Dermis blood vessel endothelial cell (primary cell): ENCODE data around the gene CFAP74. TPM values are rescaled to one million over a fixed set of nuclear protein-coding genes. Genes with fewer than 3 reads are reported as not detected.

Experiments
- DNase-seq: peaks from one replicate; pipeline ENCODE4 v3.0.0; 2010
- total RNA-seq: library from RNA; depleted of rRNA; stranded (reverse); fragments of >200 nt; gene quantifications from 2 replicates; pipeline ENCODE4 v1.2.3, GENCODE V29; 2014

CFAP74 gene
- total RNA-seq, 1 donor from 2014 or later = not detected

DNA sequence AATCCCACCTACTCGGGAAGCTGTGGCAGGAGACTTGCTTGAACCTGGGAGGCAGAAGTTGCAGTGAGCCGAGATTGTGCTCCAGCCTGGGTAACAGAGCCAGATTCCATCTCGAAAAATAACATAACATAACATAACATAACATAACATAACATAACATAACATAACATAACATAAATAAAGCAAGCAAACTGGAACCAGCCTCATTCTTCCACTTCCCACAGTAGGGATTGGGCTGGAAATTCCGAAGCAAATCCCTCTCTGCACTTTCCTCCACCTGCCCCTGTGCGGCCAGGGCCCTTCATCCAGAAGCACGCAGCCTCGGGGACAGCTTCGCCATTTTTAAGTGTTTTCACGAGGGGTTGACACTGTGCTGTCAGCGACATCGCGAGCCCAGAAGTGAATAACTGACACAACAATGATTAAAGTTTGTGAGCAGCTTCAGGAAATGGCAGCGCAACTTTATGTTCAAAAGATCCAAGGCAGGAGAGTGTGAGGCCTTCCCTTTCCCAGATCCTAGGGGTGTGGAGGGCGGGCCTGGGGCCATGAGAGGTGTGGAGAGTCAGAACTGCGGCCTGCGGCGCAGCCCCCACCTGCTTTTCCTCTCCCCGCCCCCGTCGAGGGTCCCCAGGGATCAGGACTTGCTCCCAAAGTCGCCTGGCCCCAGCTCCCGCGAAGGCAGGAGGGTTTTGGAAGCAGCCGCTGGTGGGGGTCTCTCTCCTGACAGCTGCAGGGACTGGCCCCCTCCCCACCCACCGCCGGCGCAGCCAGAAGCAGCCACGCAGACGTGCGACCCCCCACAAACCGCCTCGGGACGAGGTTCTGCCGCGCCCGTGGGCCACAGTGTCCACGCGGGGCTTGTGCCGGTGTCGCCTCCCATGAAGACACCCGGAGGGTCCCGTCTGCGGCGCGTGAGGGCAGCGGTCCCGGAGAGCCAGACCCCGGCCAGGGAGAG, 14.9 kb upstream of the CFAP74 start:
- DNase-seq = no peak

DNA sequence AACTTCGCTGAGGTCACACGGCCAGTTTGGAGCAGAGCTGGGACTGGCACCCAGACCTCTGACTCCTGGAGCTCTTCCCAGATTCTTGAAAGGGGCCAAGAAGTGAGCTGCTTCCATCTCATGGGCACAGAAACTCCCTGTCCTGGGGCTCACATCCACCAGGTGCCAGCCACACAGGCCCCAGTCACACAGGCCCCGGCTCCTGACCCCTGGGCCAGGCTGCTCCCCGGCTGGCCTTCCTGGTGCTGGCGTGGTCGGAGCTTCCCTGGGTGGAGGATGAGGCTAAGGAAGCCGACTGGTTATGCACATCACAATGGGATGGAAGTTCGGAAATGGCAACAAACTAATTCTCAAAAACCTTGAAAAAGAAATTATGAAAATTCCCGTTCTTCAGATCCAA, 12.5 kb upstream of the CFAP74 start:
- DNase-seq = no peak

DNA sequence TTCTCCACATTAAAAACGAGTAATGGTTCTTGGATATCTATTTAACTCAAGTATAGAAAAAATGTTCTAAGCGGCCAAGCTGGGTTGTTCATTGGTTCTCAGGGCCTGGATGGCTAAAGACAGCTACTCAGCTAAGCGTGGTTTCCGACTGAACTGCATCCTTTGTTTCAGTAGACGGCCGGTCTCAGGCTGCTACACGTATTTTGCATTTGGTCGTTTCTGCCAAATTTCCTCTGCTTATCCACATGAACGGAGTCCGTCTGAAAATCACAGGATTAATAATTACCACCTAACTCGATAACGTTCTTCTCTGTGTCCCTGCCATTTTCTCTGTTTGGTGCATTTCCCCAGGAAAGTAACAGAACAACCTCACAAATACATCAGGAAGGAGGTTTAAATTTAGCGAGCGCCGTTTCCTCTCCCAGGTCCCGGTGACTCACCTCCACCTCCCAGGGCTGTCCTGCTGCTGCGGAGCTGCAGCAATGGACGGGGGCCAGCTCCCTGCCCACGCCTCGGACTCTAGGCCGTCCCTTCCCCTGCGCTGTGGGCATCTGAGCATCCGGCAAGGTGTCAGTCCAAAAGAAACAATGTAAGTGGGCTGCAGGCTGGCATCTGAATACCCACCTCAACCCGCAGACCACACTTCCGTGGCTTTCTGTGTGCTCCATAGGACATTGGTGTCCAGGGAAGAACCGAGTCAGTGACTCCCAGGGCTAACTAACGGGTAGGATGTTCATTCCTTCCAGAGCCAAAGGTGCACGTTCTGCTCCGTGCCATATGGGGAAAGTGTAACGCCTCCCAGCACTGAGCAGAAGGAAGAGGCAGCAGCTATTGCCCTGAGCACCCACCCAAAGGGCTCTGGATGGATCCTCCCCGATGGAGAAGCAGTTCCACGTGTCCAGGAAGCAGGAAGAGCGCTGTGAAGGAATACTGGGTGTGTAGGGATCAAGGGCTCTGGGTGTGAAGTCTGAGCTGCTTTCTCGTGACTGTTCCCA, 11.5 kb upstream of the CFAP74 start:
- DNase-seq = peak; percentile 61

DNA sequence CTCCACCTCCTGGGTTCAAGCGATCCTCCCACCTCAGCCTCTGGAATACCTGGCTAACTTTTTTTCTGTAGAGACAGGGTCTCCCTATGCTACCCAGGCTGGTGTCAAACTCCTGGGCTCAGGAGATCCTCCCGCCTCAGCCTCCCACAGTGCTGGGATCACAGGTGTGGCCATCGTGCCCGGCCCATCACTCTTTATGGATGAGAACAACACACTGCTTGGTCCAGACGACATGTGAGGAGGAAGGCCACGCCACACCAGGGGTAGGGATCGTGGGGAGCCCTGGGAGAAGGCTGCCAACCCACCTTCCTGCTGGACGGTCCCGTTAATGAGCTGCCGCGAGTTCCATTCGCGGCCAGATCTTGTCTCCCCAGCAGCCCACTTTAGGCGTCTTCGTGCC, 10.6 kb upstream of the CFAP74 start:
- no peak for DNase-seq

DNA sequence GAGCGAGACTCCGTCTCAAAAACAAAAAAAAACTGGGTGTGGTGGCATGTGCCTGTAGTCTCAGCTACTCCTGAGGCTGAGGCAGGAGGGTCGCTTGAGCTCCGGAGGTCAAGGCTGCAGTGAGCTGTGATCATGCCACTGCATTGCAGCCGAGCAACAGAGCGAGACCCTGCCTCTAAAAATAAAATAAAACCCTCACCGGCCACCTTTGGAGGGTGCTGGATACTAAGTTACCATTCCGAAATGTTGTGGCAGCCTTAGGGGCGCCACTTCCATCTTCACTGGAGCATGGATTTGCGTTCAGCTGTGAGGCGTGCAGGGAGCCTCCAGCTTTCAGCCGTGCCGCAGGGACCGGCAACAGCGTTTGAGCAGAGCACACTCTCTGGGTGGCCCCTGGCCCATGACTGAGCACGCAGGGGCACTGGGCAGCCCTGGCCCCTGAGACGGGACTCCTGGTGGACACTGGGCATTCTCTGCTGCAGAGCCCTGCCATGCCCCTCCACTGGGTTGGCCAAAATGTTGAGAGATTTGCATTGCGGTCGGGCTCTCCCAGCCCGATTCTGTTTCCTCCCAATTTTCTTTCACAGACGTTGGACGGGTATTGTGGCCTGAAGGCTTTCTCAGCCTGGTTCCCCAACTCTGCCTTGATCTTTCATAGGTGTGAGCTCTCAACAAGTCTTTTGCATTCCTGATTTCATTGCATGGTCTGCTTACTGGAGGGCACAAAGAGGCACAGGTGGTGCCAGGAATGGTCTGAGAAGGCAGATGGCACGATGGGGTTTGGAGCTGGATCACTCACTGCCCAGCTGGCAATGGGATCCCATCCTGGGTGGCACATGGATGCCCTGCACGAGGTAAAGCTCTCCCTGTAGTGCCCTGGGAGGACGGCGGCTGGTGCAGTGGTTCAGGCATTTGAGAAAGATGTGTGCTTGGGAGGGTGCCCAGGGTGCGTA, 5.8 kb upstream of the CFAP74 start:
- no peak for DNase-seq

DNA sequence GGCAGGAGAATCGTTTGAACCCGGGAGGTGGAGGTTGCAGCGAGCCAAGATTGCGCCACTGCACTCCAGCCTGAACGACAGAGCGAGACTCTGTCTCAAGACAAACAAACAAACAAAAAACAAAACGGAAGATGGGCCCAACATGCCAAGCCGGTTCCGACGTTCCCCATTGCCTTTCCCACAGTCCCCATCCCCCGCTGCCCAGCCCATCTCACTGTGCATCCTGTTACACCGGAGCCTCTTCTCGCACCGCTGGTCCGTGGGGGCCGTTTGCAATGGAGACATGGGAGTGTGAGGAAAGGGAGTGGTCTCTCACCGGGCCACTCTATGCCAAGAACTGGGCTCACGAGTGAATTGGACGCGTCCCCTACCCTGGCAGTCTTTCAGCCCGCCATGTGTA, 1.3 kb upstream of the CFAP74 start:
- DNase-seq = no peak

DNA sequence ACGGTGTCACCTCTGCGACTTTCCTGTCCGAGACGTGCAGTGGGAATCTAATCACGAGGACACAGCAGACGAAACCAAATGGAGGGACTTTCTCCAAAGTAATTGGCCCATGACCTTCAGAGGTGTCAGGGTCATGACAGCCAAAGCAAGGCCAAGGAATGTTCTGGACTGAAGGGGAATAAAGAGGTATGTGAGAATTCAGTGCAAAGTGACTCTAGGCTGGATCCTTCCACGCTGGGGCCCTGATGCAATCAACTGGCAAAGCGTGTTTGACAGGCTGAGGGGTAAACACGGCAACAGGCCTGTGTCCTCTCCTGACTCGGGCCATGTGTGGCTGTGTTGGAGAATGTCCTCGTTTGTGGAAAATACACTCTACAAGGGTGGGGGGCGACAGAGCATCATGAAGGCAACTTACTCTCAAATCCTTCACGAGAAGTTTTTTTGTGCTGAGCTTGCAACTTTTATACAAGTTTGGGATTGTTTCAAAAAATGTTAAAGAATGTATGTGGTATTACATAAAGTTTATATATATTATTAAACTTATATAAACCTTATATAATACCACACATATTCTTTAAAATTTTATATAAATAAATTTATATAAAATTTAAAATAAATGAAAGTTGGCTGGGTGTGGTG, 1.7 kb downstream of the CFAP74 start:
- no peak for DNase-seq

DNA sequence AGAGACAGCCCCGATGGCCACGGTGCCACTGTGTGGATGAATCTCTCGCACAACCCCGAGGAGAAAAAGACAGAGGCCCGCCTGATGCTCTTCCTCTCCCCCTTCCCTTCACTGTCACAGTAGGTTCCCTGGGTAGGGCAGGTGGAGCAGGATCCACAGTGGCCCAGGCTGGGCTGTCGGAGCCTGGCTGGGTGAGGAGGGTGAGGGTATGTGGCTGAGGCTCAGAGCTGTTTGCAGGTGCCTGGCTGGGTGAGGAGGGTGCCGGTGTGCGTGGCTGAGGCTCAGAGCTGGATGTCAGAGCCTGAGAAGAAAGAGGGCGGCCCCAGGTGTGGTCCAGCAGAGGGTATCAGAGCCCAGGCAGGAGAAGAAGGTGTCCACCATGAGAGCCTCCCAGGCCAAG, 2.7 kb downstream of the CFAP74 start:
- no peak for DNase-seq

DNA sequence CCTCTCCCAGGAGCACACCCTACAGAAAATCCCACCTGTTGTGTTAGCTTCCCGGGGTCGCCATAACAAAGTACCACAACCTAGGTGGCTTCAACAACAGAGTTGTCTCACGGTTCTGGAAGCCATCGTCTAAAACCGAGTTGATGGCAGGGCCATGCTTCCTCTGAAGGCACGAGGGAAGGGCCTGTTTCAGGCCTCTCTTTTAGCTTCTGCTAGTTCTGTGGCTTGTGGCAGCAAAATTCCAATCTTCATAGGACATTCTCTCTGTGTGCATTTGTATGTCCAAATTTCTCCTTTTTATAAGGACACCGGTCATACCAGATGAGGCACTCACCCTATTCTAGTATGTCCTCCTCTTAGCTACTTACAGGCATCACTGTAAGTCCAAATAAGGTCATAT, 3.2 kb downstream of the CFAP74 start:
- no peak for DNase-seq

DNA sequence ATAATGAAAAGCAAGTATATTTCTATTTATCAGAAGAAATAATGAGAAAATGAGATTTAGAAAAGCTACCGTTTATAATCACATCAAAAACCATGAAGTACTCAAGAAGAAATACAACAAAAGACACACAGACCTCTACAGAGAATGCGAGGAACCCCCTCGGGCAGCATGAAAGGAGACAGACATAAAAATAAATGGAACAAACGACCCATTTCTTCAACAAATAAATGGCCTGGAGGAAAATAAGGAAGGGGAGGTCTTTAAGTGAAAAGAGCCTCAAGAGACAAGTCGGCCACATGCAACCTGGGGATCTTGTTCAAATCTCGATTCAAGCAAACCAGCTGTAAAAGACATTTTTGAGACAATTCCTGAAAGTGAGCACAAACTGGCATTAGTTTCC, 6.0 kb downstream of the CFAP74 start:
- no peak for DNase-seq

DNA sequence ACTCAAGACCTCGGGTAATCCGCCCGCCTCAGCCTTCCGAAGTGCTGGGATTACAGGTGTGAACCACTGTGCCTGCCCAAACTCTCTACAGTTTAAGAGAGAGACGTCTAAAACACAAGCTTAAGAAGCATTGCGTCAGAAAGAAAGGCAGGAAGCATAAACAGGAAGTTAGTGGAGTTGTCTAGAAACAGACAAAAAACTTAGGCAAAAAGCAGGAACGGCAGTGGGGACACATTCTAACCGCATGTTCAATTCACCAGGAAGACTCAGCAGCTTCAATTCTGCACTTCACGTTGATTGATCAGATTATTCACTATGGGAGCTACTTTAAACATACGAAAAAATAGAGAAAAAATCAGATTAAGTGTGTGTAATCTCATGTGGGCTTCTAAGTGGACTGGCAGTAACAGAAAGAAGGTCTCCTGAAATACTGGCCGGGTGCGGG, 7.4 kb downstream of the CFAP74 start:
- peak; percentile 21 for DNase-seq

DNA sequence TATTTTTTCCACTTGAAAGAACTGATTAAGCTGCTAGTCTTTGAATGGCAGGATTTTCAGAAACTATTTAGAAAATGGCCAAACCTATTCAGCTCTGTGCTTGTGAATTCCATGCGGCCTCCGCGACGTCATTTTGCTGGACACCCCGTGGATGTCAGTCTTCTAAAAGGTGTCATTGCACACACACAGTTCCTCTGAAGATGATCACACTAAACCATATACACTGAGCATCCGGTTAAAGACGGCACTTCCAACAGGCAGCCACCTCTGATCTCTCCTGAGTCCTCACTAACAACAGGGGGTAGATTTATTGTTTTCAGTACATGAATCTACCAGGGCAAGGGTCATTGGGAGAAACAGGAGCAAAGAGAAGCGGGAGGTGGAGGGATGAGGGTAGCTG, 9.1 kb downstream of the CFAP74 start:
- no peak for DNase-seq

DNA sequence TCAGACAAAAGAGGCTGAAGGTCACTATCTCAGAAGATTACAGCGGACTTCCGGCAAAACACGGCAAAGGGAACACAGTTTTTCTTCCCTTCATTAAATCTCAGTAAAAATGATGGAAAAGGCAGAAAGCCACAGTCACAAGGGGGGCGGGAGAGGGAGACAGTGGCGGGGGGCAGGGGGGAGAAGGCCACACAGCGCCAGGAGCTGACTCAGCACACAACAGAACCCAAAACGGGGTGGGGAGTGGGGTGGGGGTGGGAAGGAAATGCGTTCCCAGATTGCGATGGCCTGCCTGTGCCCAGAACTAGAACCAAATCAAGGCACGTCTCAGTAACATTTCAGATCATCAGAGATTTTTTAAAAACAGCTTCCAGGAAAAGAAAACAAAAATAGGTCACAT, 13.4 kb downstream of the CFAP74 start:
- DNase-seq = no peak

DNA sequence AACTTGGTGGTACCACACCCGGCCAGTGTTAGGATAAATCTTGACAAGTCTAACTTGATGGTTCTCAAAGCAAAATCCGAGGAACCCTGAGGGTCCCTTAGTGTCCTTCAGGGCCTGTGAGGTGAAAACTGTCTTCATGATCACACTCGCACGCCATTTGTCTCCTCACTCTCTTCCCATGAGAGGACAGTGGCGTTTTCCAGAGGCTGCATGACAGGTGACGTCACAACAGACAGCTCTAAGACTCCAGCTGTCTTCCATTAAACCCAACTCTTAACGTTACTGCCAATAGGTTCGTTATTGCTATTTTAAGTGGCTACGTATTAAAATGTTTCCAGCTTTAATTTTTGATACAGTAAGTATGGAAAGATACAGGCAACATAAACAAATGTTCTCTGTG, 13.8 kb downstream of the CFAP74 start:
- no peak for DNase-seq

DNA sequence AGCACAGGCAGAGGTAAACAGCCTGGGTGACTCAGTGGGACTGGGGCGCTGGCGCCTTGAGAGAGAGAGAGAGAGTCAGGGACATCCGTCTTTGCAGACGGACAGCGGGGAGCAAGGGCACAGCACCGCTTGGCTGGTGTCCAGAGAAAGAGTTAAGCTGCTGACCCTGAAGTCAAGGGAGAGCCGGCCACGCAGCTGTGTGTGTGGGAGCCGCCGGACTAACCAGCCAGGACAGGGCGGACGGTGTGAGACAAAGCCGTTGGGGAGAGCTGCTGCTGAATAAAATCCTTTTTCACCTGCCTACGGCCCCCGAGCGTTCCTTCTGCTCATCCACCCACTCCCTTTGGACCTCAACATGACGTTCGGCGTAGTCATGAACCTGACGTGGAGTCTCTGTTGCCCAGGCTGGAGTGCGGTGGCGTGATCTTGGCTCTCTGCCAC, 14.5 kb downstream of the CFAP74 start:
- peak; percentile 10 for DNase-seq

DNA sequence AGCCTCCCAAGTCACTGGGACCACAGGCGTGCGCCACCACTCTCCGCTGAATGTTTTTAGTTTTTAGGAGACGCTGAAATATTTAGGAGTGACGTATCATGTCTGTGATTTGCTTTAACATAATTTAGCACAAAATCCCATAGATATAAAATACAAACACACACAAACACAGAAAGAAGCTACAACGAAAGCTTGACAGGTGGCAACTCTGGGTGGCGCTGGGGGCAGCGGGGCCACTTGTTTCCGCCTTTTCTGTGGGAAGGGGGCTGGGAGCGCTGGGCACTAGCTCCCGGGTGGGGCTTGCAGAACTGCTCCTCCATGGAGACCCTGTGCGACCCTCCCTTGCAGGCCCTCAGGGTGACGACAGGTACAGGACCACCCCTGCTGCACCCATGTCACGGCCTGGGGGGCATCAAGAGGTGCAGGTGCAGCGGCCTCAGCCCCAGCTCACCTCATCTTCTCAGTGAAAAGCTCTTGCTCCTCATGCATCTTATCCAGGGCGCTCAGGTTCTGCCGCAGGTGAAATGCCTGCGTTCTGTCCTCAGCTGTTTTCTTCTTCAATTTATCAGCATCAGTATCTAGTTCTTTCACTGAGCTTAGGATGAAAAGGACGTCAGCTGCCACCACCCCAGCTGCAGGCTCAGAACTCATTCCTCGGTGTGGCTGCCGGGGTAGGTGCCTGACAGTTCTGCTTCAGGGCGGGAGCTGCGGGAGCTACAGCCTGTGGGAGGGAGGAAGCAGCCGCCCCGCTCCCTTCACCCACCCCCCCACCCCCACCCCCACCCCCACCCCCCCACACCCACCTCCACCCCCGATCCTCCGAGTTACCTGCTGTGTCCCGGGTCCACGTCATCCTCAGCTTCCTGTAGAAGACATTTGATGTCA, 15.3 kb downstream of the CFAP74 start:
- DNase-seq = no peak

DNA sequence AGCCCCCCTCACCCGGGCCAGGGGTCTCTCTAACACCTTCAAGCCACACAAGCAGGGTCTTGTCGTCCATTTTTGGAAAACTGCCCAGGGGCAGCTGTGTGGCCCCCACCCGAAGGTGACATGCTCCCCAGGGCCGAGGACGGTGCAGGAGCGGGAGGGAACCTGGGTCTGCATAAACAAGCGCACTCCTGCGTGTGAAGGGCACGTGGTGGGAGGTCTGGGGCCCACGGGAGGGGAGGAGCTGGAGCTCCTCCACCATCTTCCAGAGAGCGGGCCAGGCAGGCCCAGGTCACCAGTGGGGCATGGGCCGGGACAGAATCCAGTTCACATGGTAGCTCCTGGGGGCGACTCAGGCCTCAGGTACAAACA, 16.5 kb downstream of the CFAP74 start:
- DNase-seq = no peak

DNA sequence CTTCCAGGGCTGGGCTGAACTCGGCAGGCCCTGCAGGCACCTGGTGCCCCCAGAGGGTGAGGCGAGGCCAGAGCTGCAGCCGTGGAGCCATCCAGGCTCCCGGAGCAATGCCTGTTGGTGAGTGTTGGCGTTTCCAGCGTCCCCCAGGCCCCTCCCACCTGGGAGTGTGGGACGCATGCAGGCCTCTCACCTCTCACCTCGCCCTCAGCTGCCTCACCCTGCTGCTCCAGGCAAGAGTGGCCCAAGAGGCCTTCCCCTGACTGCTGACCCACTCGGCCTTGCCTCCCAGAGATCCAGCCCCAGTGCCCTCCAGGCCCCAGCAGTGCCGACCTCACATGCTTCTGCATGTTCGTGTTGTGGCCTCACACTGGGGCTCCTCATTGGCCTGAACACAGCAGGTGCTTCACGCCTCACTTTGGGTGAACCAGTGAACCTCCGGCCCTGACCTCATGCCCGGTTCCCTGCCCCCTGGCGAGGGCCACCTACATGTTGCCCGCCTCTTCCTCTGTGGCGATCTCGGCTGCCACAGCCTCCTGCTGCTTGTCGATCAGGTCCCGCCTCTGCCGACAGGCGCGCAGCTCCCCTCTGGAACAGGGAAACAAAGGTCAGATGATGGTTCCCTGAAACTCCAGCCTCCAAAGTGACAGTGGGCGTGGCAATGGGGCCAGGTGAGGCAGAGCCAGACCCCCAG, 17.0 kb downstream of the CFAP74 start:
- DNase-seq = no peak

DNA sequence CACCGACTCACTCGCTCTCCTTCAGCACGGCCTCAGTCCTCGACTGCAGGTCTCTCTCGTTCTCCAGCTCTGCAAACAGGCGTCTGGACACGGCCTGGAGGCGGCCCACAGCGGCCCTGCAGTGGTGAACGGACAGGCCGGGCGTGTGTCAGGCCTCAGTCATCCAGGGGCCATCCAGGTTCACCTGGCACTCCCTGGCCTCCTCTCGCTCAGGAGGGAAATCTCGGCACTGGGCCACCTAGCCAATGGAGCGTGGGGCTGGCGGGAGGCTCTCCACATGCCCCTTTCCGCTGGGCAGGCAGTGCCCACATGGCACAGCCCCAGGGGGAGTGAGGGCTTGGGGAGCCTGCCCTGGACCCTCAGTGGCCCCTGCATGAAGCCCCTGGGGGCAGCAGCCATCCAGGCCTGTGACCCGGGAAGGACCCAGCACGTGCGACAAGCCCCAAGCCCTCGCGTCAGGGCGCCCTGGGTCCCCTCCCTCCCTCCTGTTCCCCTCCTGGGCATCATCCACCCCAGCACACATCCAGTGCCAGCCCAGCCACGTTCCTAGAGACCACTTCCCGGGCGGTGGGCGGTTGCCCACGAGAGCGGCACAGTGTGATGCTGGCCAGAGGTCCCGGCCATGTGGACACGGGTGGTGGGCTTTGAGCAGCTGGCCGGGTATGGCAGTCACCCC, 18.1 kb downstream of the CFAP74 start:
- DNase-seq = no peak
